Stimulated activated CD4-positive, alpha-beta T cell treated with anti-CD3 and anti-CD28 coated beads, Interleukin-15, amount 100 ng/mL, for 1 hour (primary cell): Measurements from ENCODE around the gene TRIP12.
A peak's percentile ranks its signal among the peaks of the same experiment; 100 is the strongest.
"Not testable (repeated sequence)": the region's sequence is repeated elsewhere in the genome, so short reads cannot be mapped to it uniquely, and the experiment has no call there.

Experiments used
- DNase-seq, 2 donors: peaks; one replicate each; pipeline ENCODE4 v3.0.0-alpha.2; 2020; ENCODE audit warnings: low read depth in 1 of 2, low spot score in 1 of 2

Gene TRIP12

GRCh38 chr2:229921892-229922448, at the start of gene TRIP12:
TRIP12 (minus strand) TSS chr2:229922009; CDS start chr2:229880079, 41,930 bp downstream.
- peak; percentile 77 to 82 for DNase-seq

DNA sequence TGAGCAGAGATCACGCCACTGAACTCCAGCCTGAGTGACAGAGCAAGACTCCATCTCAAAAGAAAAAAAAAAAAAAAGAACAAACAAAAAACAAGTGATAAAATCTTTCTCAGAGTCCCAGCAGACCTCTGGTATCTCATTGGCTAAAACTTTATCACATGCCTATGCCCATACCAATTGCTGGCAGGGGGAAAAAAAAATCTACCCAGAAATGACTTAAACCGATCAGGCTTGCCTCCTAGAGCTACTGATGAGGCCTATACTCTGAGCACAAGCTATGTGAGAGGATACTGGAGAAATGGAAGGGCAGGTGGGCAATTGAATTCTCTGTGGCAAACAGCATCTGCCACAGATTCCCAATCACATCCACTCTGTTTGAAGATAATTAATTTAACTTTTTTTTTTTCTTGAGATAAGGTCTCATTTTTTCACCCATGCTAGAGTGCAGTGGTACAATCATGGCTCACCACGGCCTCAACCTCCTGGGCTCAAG, 49.5 kb upstream of the TRIP12 start:
- no peak for DNase-seq

- no peak for DNase-seq
Measured at GRCh38 chr2:229970406-229970805, 48.6 kb upstream of the TRIP12 start.

- DNase-seq = no peak
Measured at GRCh38 chr2:229969921-229970320, 48.1 kb upstream of the TRIP12 start.

- not testable (repeated sequence) for DNase-seq
Measured at GRCh38 chr2:229963596-229963995, 41.8 kb upstream of the TRIP12 start.

DNA sequence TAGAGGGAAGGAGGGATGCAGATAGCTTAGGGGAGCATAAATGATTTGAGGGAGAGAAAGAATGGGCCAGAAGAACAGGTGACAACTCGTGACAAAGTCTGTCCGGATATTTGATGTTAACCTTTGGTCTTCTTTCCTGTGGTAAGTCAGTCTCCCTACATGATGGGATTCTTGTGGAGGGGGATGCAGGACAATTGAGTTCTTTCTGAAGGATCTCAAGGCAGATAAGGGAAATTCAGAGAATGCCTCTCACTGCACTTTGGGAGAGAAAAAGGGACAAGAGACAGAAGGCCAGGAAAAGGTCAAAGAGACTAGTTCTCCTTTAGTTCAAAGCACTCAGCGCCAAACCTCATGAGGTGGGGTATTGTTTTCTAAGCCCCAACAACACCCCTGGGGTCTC, 34.7 kb upstream of the TRIP12 start:
- no peak for DNase-seq

GRCh38 chr2:229955663-229956062, 33.9 kb upstream of the TRIP12 start:
- DNase-seq = no peak

DNA sequence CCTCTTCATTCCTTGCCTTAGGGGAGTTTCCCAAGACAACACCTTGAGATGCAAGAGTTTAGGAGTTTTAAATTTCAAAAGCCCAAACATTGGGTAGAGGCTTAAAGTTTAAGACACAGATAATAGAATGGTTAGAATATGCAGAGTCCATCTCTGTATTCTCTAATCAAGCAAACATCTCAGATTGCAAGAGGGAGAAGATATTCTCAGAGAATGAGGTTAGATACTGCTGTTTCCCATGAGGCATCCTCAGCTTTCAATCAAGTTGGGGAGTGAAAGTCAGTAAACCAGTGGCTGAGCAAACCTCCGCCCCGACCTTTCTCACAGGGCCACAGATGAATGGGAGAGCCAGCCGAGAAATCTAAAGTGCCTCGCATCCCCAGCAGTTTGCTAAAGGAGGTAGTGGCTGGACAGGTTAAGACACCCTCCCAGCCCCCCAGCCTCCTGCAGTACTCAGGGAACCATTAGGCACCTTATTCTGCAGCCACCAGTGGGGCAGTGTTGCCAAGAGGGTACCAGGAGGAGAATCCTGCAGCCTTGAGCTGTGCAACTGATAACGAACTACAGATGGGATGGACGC, 30.5 kb upstream of the TRIP12 start:
- DNase-seq = no peak

- no peak for DNase-seq
Measured at GRCh38 chr2:229947544-229947943, 25.7 kb upstream of the TRIP12 start.

GRCh38 chr2:229945975-229946374, 24.2 kb upstream of the TRIP12 start:
- DNase-seq = no peak

GRCh38 chr2:229943770-229944449, 22.1 kb upstream of the TRIP12 start:
- DNase-seq = no peak

- no peak for DNase-seq
Measured at GRCh38 chr2:229943171-229943570, 21.4 kb upstream of the TRIP12 start.

GRCh38 chr2:229942671-229943070, 20.9 kb upstream of the TRIP12 start:
- DNase-seq = no peak

GRCh38 chr2:229937537-229937936, 15.7 kb upstream of the TRIP12 start:
- DNase-seq = no peak

DNA sequence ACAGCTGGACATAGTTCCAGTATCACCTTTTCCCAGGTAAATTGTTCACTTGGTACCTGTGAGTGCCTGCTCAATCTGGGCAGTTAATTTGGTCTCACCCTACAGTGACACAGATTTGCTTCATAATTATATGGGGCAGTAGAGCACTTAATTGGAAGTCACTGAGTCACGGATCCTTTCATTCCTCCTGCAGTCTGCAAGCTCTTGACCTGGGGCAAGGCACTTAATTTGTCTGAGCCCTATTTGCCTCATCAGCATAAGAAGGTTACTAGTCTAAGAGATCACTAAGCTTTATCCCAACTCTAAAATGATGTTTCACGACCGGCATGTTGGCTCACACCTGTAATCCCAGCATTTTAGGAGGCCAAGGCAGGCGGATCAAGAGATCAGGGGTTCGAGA, 9.4 kb upstream of the TRIP12 start:
- DNase-seq = no peak

- no peak for DNase-seq
Measured at GRCh38 chr2:229930656-229931055, 8.8 kb upstream of the TRIP12 start.

GRCh38 chr2:229927817-229928321, 6.1 kb upstream of the TRIP12 start:
- DNase-seq = no peak

DNA sequence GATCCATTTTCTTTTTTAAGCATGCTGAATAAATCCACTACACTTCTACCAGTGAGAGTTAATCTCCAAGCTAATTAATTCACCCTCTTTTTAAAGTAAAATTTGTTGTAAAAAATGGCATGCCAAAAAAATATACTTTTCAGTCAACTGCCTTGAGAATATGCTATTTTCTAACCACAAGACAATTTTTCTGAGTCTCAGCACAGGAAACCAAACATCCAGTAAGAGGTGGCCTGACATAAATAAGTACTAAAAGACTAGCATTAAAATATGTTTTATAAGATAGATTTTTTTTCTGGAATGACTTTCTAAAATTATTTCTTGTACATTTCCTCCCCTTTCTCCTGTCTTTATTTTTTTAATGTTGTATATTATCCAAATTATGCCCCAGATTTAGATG, 3.4 kb upstream of the TRIP12 start:
- no peak for DNase-seq

- not testable (repeated sequence) for DNase-seq
Measured at GRCh38 chr2:229924541-229924940, 2.7 kb upstream of the TRIP12 start.

DNA sequence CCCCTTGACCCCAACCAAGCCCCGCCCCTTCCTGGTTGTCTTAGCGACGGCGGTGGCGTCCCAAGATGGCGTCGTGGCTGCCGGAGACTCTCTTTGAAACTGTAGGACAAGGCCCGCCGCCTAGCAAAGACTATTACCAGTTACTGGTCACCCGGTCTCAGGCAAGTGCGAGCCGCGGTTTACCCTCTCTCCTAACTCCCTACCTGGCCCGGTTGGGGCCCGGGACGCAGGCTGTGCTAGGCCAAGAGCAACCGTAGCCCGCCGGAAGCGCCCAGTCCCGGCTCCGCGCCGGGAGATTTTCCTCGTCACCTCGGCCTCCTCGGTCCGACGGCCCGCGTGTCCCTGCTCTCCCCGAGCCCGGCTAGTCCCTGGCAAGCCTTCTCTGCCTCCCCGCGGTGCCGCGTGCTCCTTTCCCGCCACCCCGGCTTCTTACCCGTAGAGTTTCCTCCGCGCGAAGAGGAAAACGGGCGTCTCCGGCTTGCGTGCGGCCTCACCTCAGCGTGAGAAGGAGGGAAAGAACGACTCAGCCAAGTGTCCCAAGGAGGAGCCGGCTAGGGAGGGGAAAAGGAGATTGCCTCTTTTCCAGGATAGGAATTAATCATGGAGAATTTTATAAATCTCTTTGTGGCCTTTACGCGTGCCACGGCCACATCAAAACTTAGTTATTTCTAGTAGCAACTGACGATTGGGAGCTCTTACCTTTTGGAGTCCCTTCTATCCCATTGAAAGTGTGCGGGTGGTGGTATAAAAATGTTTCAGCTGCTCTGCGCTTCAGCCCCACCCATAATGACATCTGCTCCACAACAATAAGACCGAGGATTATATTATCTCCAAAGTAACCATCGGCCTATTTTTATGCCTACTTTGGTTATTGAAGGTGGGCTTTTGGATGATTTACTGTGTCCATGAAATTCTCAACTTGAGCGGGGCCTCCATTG, 909 bp upstream of the TRIP12 start, which contains the start of gene FBXO36:
TSS of gene FBXO36 (plus strand) at position 55 of the 938 bp plus-strand sequence. CDS start at position 66, 11 bp downstream.
- DNase-seq = peak; percentile 79 to 82
